Measurements from ENCODE around the gene CDC25C.

CDC25C gene

DNA sequence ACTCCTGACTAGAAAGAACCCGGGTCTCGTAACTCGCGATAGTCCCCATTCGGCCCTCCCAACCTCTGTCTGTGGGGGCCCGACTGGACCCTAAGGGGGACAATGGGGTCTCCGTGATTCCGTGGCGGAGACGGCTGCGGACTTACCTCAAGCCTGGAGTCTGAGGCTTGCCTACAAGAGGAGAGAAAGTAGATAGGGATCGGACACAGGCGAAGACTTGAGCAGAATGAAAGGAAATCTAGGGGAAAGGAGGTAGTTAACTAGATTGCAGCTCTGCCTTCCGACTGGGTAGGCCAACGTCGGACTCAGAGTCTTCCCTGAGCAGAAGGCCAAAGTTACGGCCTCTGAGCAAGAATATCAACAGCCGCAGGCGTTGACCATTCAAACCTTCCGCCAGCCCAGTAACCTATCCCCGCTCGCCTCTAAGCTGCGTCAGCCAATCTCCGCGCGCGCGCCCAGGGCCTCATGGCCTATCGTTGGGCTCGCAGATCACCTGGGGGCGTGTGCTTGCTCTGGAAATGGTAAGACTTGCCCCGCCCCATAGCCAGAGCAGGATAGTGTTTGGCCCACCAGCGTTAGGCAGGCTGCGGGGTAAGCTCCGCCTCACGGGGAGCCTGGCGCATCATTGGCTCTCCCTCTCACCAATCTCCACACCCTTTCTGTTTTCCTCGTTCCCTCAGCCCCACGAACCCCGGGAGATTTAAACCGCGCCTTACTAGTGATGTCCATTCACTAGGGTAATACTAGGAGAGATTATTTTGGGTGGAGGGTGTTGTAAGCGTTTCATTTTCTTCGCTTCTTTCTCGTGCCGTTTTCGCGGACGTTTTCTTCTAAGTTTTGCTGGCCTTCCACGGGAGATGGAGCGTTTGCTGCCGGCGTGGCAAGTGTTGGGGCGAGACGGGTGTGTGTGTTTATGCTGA is at the start of gene CDC25C:
Gene CDC25C (minus strand): TSS at position 356 of the 920 bp plus-strand sequence. CDS start 624 bp downstream, outside the sequence.
- DNase-seq, result peak; percentile 100

DNA sequence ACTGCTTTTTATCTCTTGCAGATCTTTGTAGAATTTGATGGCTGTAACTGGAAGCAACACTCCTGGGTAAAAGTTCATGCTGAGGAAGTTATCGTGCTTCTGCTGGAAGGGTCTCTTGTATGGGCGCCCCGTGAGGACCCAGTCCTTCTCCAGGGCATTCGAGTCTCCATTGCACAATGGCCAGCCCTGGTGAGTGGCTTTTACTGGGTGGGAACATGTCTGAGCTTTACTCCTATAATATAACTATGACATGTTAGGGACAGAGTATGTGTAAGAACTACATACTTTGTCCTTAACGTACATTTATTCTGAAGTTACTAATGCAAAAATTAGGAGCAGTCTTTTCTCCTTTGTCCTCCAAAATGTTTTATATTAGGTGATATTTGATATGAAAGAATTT is 41.0 kb upstream of the CDC25C start:
- DNase-seq, result no peak

DNA sequence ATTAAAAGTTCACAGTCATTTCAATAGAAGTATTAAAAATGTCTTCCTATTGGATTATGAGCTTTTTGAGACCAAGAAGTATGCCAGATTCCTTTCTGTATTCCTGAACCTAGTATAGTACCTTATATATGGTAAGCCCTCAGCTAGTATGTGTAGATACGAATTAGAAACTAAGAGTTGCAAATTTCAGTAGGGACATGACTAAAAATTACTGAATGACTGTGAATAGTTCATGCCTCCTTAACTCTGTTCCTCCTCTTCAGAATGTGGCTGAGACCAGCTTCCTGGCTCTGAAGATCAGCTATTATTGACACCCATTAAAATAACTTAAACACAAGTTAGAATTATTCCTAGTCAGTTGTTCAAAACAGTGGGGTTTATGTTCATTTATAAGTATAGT is 40.6 kb upstream of the CDC25C start:
- no peak for DNase-seq

DNA sequence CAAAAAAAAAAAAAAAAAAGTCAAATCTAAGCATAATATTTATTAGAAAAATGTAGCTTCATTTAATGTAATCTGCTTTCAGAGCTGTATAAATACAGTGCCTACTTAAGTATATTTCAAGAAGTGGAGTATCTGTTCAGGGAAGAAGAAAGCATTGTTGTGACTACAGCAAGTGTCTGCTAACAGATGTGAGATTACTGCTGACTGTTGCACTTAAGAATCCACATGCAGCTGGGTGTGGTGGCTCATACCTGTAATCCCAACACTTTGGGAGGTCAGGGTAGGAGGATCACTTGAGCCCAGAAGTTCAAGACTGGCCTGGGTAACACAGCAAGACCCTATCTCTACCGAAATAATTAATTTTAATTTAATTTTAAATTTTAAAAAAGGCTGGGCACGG is 39.9 kb upstream of the CDC25C start:
- DNase-seq, result no peak

DNA sequence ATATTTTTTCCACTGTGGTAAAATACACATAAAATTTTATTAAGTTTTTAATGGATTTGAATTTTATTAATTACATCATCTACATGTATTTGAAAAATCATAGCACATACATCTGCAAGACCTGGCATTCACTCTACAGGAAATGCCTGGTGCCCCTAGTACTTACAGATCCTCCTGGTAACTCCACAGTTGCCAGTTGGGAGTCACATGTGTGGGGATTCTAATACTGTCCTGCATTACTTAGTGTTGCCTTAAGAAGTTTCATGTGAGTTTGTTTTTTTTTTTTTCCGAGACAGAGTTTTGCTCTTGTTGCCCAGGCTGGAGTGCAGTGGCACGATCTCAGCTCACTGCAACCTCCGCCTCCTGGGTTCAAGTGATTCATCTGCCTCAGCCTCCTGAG is 38.9 kb upstream of the CDC25C start:
- no peak for DNase-seq

DNA sequence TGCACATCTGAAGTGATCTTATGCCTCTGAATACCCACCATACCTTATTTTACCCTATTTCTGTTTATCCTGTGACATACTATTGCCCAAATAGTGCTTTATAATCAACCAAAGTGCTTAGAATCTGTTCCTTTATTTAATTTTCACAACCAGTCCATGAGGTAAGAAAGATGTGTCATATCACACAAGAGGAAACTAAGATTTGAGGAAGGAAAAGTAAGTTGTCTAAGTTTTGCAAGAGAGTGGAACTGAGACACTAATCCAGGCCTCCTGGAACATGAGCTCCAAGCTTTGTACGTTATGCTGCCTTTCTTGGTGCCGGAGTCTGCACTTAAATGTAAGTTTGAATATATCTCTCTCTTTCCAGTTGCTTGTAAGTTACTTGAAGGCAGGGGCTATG is 38.1 kb upstream of the CDC25C start:
- DNase-seq, result no peak

DNA sequence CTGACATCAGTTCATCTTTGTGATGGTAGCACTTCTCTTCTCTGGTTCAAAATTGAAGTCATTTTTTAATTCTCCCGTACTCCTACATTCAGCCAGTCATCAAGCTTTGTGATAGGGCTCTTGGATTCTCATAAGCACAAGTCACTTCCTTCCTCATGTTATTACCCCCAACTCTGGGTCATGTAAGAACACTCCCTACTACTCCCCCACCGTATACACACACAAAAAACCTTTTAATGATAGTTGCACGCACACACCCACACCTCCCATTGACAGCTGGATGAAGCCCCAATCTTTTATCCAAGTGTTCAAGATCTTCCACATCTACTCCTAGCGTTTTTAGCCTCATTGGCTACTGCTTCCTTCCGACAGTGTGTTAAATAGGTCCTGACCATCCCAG is 37.7 kb upstream of the CDC25C start:
- DNase-seq, result no peak

DNA sequence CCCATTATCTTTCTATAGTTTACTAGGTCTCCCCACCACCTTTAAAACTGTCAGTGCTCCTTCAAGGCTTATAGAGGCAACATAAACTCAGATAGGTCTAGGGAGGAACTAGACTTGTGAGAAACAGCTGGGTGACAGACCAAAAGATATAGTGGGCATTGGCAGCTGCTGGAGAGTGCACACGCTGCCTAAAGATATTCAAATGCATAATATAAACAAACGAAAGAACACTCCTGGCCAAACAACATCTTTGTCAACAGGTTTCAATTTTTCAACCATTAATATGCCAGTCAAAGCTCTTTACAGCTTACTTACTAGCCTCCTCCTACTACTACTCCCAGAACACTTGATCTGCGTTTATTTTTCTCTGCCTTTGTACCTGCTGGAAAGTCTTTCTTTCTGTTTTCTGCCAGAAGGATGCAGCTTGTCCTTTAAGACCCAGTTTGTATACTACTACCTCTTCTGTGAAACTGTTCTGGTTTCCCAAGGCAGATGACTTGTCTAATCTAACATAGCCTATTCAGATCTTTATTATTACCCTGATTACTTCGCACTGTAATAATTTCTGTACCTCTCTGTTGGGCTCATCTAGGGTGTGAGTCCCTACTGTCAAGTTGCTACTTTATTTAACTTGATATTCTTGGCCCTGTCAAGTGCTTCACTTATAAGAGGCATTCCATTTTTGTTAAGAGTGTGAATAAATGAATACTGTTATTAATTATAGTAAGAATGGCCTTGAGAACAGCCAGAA is 35.2 kb upstream of the CDC25C start:
- no peak for DNase-seq

DNA sequence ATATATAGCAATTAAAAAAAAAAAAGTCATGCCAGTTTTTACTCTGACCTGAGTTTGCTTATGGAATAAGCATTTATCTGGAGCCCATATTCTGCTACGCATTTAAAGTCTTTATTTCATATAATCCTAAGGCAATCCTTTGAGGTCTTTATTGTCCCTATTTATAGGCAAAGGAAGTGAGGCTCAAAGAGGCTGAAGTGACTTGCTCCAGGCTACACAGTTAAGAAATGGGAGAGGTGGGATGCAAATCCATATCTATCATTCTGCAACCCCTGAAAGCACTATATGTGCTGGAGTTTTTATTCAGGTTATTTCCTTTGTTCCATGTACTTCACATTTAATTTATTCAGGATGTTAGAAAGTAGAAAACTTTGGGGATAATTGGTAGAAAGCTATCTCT is 33.0 kb upstream of the CDC25C start:
- no peak for DNase-seq

DNA sequence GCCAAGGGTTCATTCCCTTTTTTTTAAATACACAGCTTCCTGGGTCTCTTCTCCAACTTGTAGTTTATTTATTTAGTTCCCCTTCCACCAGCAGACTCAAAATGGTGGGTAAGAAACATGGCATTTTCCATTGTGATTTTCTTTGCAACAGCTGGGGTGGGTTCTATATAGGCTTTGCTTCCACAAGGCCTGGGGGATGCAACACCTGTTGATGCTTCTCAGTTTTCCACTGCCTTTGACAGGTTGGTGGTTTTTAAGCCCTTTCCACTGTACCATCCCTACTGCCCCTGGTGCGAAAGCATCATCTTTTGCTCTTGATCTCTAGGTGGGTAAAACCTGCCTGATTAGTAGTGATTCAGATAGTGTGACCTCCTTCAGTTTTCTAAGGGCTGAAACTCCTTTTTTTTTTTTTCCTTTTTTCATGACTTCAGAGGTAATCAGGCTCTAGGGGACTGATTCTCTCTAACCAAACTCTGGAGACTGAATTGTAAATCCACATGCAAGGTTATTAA is 29.4 kb upstream of the CDC25C start:
- no peak for DNase-seq

DNA sequence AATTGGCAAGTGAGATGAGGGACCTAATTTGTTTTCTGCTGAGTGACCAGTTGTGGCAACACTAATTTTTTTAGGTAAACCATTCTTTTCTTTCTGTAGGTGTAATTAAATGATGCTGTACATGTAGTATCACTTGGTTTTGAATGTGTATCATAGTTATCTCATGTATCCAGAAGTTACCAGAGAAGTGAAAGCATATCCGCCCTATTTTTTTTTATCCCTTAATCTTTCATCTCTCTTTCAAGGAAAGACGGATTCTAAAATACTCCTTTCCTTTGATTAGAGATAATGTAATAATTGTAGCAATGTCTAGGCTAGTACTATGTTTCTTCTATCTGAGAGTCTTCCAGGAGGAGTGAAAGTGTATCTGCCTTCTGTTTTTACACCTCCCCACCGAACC is 28.0 kb upstream of the CDC25C start:
- DNase-seq, result no peak

DNA sequence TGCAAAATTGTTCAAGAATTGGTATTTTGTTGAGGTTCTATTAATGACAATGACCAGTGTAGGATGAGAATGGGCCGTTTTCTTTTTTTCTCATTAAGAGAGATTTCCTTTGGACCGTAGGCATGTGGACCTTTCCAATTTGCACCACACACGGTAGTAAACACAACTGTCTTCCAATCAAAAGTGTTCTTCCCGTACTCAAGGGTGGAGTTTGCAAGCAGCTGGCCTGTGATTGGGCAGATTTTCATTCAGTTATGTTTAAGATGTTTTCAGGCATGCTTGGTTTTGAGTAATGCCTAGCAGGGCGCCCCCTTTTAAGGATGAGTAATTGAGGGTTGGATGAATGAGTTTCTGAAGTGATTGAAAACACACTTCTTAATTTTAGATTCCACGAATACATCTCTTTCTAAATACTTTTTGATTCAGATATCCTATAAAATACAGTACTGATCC is 23.3 kb upstream of the CDC25C start:
- DNase-seq, result no peak

DNA sequence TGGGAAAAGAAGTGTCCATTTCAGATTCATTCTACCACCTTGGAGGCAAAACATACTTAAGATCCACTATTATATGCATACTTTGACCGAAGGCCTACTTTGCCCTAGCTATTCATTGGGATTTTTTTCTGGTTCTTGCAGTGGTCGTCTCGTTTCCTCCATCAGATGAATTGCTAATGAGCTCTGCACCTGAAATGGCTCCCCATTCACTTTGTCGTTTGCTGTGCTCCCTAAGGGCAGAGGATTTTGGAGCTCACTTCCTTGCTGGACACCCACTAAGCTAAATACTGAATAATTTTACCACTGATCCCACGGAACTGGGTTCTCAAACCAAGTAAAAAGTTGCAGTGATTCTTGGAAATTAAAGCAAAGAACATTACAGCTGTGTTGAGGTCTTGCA is 22.8 kb upstream of the CDC25C start:
- no peak for DNase-seq

DNA sequence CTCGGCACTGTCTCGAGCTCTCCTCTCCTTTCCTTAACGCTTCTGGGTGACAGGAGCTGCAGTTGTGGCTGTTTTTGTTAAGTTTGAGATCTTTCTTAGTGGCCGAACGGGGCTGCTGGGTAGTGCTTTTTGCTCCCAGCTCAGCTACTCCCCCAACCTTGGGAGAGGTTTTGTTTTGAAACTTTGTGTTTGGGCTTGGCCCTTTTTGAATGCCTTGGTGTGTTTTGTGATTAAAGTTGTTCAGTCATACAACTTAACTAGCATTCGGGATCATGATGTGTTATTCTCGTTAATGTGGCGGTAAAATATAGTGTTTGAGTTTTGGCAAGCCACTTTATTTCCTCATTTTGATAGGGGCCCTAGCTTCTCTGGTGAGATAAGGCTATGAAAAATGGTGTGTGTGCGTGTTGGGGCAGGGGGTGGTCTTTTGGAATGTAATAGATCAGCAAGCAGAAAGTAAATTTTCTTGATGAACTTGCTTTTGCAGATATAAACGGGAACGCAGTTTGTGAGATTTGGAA is 22.0 kb upstream of the CDC25C start:
- DNase-seq, result no peak

DNA sequence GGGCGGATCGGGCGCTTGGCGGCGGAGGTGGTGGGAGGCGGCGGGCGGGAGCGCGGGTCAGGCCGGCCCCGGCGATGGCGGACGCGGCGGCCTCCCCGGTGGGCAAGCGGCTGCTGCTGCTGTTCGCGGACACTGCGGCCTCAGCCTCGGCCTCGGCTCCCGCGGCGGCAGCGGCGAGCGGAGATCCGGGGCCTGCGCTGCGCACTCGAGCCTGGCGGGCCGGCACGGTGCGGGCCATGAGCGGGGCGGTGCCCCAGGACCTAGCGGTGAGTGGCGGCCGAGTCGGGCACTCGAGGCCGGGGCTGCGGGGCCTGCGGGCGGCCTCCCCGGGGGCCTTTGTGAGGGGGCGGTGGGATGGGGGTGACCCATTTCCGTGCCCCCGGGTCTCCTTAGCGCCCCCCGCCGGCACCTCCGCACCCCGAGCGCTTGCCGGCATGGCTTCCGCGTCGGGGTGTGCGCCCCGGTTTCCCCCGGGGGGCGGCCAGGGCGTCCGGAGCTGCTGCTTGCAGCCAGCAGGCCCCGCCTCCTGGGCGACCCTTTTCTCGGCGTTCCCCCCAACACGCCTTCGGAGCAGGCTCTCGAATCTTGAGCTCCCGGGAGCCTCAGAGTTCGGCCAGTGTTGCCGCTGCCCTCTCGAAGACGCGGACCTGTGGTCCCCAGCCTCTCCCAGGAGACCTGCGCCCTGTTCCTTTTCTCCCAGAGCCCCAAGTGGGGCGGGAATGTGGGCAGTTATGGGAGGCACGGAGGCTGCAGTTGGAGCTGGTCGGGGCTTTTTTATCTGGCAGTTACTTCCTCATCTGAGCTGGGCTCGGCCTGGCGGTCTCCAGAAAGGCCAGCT is 21.3 kb upstream of the CDC25C start:
- DNase-seq, result peak; percentile 64

DNA sequence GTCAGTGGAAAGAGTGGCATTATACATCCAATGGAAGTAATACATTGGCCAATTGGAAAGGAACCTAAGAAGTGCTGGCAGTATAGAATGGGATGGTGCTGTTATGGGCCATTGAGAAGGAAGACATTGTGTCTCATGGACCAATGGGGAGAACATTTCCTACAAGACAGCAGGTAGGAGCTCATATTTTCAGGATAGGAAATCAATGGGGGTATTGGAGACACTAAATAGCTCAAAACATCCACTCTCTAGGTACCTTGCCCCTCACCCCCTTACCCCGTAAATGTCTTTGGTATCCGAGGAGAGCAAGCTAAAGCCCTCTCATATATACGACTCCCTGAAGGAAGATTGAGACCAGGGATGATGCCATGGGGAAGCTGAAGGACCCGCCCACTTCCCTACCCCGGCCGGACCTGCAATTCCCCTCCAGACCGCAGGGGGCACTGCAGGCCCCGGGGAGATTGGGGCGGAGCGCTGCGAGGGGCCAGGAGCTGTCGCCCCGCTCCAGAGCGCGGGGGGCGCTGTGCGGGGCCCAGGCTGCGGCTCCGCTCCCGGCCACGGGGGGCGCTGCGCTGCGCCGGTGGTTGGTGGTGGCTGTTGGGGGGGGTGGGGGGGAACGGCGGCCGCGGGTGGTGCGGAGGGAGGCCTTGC is 20.6 kb upstream of the CDC25C start, which contains the start of gene KDM3B:
Gene KDM3B (plus strand): TSS at position 615 of the 651 bp plus-strand sequence. CDS start 111 bp downstream, outside the sequence.
- peak; percentile 88 for DNase-seq

DNA sequence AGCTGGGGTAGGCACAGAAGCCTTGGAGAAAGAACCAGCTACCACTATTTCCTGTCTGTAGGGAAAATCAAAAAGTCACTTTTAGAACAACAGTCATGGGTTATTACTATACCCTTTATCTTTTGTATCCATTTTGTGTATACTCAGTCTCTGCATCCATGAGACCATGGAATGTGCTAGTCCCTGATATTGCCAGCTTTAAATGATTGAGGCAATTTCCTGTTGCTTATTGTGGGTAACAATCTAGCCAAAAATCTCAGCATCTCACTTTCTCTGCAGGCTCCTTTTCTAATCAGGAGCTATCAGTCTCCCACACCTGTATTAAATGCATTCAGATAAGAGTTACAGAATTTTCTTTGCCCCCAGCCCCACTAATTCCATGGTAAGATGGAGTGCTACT is 19.9 kb upstream of the CDC25C start:
- DNase-seq, result no peak

DNA sequence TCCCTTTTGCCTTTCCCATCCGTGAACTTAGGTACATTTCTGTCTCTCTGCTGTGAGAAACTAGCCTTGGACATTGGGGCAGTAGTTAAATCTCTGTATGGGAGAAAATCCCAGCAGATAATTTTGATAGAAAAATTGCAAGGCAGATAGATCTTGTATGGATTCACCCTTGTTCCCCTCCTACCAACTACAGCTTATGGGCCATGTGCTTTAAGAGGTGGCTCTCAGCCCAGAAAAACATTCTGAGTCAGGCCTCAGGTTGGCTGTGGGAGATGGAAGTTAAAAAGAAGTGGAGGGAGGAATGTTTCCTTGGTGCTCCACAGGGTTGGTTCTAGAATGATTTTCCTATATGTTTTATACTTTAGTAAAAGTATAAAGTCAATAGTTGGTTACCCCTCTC is 19.5 kb upstream of the CDC25C start:
- no peak for DNase-seq

DNA sequence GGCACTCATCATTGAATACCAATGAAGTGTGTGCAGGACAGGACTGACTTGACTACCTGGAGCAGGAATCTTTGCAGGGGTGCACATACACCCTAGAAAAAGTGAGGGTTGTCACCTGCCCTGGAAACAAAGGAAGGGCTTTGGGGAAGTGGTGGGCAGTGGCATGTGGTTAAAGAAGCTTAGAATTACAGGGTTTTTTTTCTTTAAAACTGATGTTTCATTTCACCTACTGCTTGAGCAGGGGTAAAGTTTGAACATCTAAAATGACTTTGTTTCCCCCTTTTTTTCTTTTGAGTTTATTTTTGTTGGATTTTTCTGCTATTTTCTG is 18.9 kb upstream of the CDC25C start:
- DNase-seq, result no peak

DNA sequence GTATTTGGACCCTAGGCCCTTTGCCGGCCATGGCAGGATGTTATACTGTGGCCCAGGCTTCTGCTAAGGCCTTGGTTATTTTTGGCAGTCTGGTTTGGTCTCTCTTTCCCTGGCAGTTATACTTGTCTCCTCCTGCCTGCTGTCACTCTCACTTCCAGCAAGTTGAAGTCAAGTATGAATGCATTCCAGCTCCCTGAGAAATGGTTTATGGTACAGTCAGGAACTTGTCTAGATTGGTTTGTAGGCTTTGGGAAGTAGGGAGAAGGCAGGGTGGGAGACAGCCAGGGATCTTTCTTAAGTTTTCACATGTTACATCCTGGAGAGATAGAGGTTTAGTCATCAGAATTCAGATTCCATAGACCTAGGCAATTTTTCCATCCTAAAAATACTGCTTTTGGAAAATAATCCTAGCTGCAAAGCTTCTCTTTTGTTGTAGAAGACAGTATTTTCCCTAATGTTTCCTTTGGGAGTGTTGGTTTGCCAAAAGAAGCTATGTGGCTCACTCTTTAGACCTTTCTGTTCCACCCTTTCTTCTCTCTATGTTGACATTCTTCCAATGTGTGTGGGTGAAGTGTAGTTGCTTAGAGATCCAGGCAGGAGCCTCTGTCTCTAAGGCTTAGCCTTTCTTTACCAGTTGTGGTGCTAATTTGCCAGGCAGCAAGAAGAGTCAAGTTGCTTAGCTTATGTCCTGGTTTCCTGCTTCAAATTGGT is 18.4 kb upstream of the CDC25C start:
- DNase-seq, result no peak

DNA sequence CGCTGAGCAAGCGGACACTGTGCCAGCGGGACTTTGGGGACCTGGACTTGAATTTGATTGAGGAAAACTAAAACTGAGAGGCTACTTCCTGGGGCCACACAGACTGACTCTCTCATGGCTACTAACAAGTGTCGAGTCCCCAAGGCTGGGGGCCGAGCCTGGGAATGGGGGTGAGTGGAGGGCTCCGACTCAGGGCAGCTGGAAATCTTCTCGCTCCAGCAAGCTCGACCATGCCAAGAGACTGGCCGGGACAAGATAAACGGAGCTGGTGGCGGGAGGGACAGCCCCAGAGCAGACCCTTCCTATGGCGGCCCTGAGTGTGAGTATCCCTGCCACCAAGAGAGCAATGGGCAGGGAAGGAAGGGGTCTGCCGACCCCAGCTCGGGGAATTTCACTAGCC is 15.3 kb upstream of the CDC25C start:
- no peak for DNase-seq

Data from NCI-H345 (cell line).